NT2/D1 (cell line): ENCODE data around the gene INAFM2.

ENCODE experiments used
- YY1 ChIP-seq: IDR thresholded peaks from 2 replicates; pipeline ENCODE4 v1.6.1; 2011; ENCODE audit not compliant: insufficient read length, insufficient read depth
- ZNF274 ChIP-seq: IDR thresholded peaks from 2 replicates; pipeline ENCODE4 v1.6.1; 2011; ENCODE audit warnings: mild to moderate bottlenecking, low read depth, low read length

GRCh38 chr15:40285554-40286011 lies 37.9 kb upstream of the INAFM2 start:
- no peak for TF ChIP-seq YY1
- no peak for TF ChIP-seq ZNF274
